Measurements from ENCODE around the gene PM20D1.

The PM20D1 gene

DNA sequence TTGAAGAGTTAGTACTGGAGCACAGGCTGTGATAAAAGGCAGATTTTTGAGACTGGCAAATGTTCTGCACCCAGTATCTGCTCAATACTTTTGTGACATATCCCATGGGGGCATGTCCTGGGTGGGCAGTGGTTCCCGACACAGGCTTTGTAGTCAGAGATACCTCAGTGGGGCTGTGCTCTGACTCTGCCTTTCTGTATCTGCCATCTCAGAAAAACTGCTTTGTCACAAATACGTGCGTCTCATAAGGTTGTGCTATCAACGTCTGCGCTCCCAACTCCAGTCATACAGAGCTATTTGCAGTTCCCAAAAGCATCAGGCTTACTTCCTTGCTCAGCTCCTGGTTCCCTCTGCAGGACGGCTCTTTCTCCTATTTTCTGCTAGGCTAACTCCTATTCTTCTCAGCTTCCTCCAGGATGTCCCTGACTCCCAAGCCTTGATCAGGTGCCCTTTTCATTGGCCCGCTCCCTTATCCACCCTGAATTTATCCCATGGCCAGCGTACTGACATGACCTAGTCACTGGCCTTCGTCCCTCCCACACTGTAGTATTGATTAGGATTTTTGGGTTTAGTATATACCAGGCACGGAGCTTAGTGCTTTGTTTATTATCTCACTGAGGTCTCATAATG, 62.5 kb downstream of the PM20D1 start:
- no peaks in the 10 kb centered on the region for H3K27me3 Mint-ChIP-seq (ENCODE audit: low read depth)
- no peak overlapping the region for H3K27ac Mint-ChIP-seq

GRCh38 chr1:205786601-205787000, 63.3 kb downstream of the PM20D1 start:
- DNase-seq (ENCODE audit: low spot score) = no peak
- Mint-ChIP-seq H3K4me3 (no peak overlapping the region), H3K4me1 (ENCODE audit: low read depth) (peaks cover 7% of the 10 kb centered on the region), H3K36me3 (ENCODE audit: low read depth) (peaks cover 8% of the 10 kb centered on the region), H3K9me3 (no peaks in the 10 kb centered on the region), H3K27me3 (ENCODE audit: low read depth) (no peaks in the 10 kb centered on the region), H3K27ac (no peak overlapping the region)

More for the DNA sequence above, 62.5 kb downstream of the PM20D1 start:
- H3K4me1 Mint-ChIP-seq (ENCODE audit: low read depth) = peaks cover 11% of the 10 kb centered on the region
- peaks cover 10% of the 10 kb centered on the region for H3K36me3 Mint-ChIP-seq (ENCODE audit: low read depth)
- no peak for DNase-seq (ENCODE audit: low spot score)
- H3K9me3 Mint-ChIP-seq = no peaks in the 10 kb centered on the region
- no peak overlapping the region for H3K4me3 Mint-ChIP-seq

DNA sequence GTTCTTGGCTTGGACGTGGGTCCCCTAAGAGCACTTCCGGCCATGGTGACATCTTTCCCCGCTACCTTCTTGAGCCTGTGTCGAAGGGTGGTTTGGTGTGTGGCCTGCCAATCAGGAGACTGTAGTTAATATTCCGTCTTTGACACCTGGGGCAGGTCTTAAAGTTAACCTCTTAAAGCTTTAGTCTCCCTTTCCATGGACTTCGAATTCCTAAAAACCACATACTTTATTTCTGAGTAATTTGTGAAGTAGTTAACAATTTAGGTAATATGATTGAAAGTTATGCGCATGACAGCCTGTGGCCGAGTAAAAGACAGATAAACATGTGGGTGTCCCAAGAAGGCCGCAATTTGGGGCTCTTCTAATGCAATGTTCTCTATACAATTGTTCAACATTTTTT, 64.5 kb downstream of the PM20D1 start:
- no peak overlapping the region for H3K27ac Mint-ChIP-seq
- peaks cover 3% of the 10 kb centered on the region for H3K36me3 Mint-ChIP-seq (ENCODE audit: low read depth)
- H3K4me3 Mint-ChIP-seq = no peak overlapping the region
- no peaks in the 10 kb centered on the region for H3K27me3 Mint-ChIP-seq (ENCODE audit: low read depth)
- no peak for DNase-seq (ENCODE audit: low spot score)
- H3K4me1 Mint-ChIP-seq (ENCODE audit: low read depth) = peaks cover 7% of the 10 kb centered on the region
- H3K9me3 Mint-ChIP-seq = no peaks in the 10 kb centered on the region

GRCh38 chr1:205783904-205784303, 66.0 kb downstream of the PM20D1 start:
- no peak for DNase-seq (ENCODE audit: low spot score)
- no peaks in the 10 kb centered on the region for H3K9me3 Mint-ChIP-seq

DNA sequence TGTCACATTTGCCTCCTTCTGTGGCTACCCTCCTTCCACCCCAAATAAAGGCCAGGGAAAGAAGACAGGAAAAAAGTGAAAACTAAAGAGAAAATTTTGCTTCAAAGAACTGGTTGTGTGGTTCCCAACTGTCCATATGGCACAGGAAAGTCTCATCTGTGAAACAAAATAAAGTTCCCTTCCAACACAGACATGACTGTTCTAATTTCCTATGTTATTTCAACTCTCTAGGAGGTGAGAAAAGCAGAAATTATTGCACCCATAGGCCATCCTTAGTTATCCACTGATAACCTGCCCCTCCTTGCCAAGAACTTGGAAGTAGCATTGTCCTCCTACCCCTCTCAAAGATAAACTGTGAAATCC, 66.5 kb downstream of the PM20D1 start:
- H3K9me3 Mint-ChIP-seq = no peaks in the 10 kb centered on the region
- no peak for DNase-seq (ENCODE audit: low spot score)
- H3K4me1 Mint-ChIP-seq (ENCODE audit: low read depth) = peaks cover 9% of the 10 kb centered on the region
- no peak overlapping the region for H3K4me3 Mint-ChIP-seq
- H3K36me3 Mint-ChIP-seq (ENCODE audit: low read depth) = no peaks in the 10 kb centered on the region
- no peak overlapping the region for H3K27ac Mint-ChIP-seq
- no peaks in the 10 kb centered on the region for H3K27me3 Mint-ChIP-seq (ENCODE audit: low read depth)

More at GRCh38 chr1:205783904-205784303, 66.0 kb downstream of the PM20D1 start:
- Mint-ChIP-seq H3K27me3 (ENCODE audit: low read depth) (no peaks in the 10 kb centered on the region), H3K4me1 (ENCODE audit: low read depth) (peaks cover 8% of the 10 kb centered on the region), H3K4me3 (no peak overlapping the region), H3K36me3 (ENCODE audit: low read depth) (no peaks in the 10 kb centered on the region), H3K27ac (no peak overlapping the region)

GRCh38 chr1:205782627-205783432, 67.1 kb downstream of the PM20D1 start:
- Mint-ChIP-seq H3K36me3 (ENCODE audit: low read depth) (no peaks in the 10 kb centered on the region), H3K27ac (peak overlapping the region; percentile 70), H3K4me3 (no peak overlapping the region), H3K9me3 (no peaks in the 10 kb centered on the region), H3K4me1 (ENCODE audit: low read depth) (peaks cover 9% of the 10 kb centered on the region), H3K27me3 (ENCODE audit: low read depth) (no peaks in the 10 kb centered on the region)
- DNase-seq (ENCODE audit: low spot score) = no peak

DNA sequence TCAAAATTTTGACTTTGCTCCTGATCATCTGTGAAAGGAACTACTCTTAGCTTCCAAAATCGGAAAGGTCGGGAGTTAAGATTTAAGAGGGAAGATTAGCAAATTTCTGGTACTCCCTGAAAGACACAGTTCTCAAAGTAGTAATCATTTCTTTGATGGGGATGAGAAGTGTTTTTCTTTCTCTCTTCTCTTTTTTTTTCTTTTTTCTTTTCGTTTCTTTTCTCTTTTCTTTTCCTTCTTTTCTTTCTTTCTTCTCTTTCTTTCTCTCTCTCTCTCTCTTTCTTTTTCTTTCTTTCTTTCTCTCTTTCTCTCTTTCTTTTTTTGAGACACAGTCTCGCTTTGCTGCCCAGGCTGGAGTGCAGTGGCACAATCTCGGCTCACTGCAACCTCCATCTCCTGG, 69.6 kb downstream of the PM20D1 start:
- Mint-ChIP-seq H3K27ac (no peak overlapping the region), H3K4me1 (ENCODE audit: low read depth) (peaks cover 20% of the 10 kb centered on the region), H3K36me3 (ENCODE audit: low read depth) (peaks cover 1% of the 10 kb centered on the region), H3K9me3 (no peaks in the 10 kb centered on the region), H3K27me3 (ENCODE audit: low read depth) (no peaks in the 10 kb centered on the region), H3K4me3 (no peak overlapping the region)
- DNase-seq (ENCODE audit: low spot score) = no peak

Measured in T-helper 2 cell treated with Interferon-gamma antibody and Interleukin-4, amounts not matched to agents 5 μg/mL and 100 μg/mL, for 36 hours (primary cell).